Stimulated activated CD8-positive, alpha-beta memory T cell treated with anti-CD3 and anti-CD28 coated beads, Interleukin-15, amount 100 ng/mL, for 24 hours (primary cell): Measurements from ENCODE around the gene IGF1R.

ENCODE experiments used
- DNase-seq: peaks from one replicate; pipeline ENCODE4 v3.0.0-alpha.2; 2020; ENCODE audit warnings: low read depth

Gene IGF1R

GRCh38 chr15:98746375-98747155 lies 98.2 kb downstream of the IGF1R start:
- no peak for DNase-seq

GRCh38 chr15:98751767-98752166 lies 103.4 kb downstream of the IGF1R start:
- DNase-seq = no peak

GRCh38 chr15:98753726-98754656 lies 105.7 kb downstream of the IGF1R start:
- no peak for DNase-seq

GRCh38 chr15:98754657-98755022 lies 106.3 kb downstream of the IGF1R start:
- no peak for DNase-seq

- DNase-seq = no peak
Measured at GRCh38 chr15:98755138-98755537, 106.8 kb downstream of the IGF1R start.

- no peak for DNase-seq
Measured at GRCh38 chr15:98755781-98756180, 107.4 kb downstream of the IGF1R start.

GRCh38 chr15:98758224-98758623 lies 109.9 kb downstream of the IGF1R start:
- DNase-seq = no peak

GRCh38 chr15:98759277-98759676 lies 110.9 kb downstream of the IGF1R start:
- DNase-seq = no peak

GRCh38 chr15:98760112-98760826 lies 111.9 kb downstream of the IGF1R start:
- DNase-seq = no peak

- no peak for DNase-seq
Measured at GRCh38 chr15:98760975-98761374, 112.6 kb downstream of the IGF1R start.

- DNase-seq = no peak
Measured at GRCh38 chr15:98763179-98763578, 114.8 kb downstream of the IGF1R start.

GRCh38 chr15:98764291-98764690 lies 116.0 kb downstream of the IGF1R start:
- no peak for DNase-seq

GRCh38 chr15:98765610-98766009 lies 117.3 kb downstream of the IGF1R start:
- no peak for DNase-seq

- DNase-seq = no peak
Measured at GRCh38 chr15:98767692-98768091, 119.4 kb downstream of the IGF1R start.

- no peak for DNase-seq
Measured at GRCh38 chr15:98769867-98770266, 121.5 kb downstream of the IGF1R start.

- DNase-seq = no peak
Measured at GRCh38 chr15:98770984-98771383, 122.6 kb downstream of the IGF1R start.

- DNase-seq = no peak
Measured at GRCh38 chr15:98771541-98771940, 123.2 kb downstream of the IGF1R start.

GRCh38 chr15:98772895-98773294 lies 124.6 kb downstream of the IGF1R start:
- DNase-seq = no peak

- DNase-seq = no peak
Measured at GRCh38 chr15:98773616-98774015, 125.3 kb downstream of the IGF1R start.

- no peak for DNase-seq
Measured at GRCh38 chr15:98774756-98775497, 126.6 kb downstream of the IGF1R start.

- DNase-seq = no peak
Measured at GRCh38 chr15:98775498-98776230, 127.3 kb downstream of the IGF1R start.
